GM03348 (cell line): Measurements from ENCODE around the gene USF3.

Source experiments
- DNase-seq: peaks from one replicate; pipeline ENCODE4 v3.0.0; 2012; ENCODE audit warnings: low spot score

USF3 gene, protein sequence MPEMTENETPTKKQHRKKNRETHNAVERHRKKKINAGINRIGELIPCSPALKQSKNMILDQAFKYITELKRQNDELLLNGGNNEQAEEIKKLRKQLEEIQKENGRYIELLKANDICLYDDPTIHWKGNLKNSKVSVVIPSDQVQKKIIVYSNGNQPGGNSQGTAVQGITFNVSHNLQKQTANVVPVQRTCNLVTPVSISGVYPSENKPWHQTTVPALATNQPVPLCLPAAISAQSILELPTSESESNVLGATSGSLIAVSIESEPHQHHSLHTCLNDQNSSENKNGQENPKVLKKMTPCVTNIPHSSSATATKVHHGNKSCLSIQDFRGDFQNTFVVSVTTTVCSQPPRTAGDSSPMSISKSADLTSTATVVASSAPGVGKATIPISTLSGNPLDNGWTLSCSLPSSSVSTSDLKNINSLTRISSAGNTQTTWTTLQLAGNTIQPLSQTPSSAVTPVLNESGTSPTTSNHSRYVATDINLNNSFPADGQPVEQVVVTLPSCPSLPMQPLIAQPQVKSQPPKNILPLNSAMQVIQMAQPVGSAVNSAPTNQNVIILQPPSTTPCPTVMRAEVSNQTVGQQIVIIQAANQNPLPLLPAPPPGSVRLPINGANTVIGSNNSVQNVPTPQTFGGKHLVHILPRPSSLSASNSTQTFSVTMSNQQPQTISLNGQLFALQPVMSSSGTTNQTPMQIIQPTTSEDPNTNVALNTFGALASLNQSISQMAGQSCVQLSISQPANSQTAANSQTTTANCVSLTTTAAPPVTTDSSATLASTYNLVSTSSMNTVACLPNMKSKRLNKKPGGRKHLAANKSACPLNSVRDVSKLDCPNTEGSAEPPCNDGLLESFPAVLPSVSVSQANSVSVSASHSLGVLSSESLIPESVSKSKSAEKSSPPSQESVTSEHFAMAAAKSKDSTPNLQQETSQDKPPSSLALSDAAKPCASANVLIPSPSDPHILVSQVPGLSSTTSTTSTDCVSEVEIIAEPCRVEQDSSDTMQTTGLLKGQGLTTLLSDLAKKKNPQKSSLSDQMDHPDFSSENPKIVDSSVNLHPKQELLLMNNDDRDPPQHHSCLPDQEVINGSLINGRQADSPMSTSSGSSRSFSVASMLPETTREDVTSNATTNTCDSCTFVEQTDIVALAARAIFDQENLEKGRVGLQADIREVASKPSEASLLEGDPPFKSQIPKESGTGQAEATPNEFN (N-terminal part only)

DNA sequence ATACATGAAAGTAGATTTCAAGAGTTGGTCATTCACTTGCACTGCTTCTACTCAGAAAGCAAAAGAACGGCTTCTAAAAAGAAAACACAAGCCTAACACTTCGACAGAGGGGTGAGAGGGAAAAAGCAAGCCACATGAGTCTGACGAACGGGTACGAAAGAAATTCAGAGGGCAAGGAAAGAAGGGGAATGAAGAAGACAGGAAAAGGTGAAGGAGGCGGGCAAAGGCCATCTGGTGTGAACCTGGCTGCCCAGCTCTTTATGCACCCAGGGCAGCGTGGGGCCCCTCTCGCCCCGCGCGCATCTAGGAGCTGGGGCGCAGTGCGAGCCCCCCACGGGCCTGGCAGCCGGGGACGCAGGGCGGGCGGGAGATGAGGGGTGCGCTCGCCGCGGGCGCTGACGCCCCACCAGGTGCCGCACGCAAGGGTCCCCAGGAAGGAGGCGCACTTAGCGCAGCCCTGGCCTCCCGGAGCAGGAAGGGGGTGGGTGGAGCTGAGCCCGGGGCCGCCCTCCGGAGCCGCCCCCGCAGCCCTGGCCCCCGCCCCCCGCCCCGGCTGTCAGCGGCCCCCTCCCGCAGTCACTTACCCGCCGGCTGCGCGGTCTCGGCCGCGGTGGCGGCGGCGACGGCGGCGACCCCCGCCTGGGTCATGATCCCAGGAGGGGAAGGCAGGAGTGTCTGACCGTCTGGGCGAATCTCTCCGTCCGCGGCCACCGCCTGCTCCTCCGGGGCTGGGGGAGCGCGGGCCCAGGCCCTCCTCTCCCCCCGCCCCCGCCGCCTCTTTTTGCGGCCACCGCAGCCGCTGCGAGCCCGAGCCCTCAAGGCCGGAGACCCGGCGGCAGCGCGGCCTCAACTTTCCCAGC is at the start of gene USF3:
Gene USF3 (minus strand): TSS at position 857 of the 860 bp plus-strand sequence. CDS start 21,764 bp downstream, outside the sequence.
- peak; percentile 96 for DNase-seq

DNA sequence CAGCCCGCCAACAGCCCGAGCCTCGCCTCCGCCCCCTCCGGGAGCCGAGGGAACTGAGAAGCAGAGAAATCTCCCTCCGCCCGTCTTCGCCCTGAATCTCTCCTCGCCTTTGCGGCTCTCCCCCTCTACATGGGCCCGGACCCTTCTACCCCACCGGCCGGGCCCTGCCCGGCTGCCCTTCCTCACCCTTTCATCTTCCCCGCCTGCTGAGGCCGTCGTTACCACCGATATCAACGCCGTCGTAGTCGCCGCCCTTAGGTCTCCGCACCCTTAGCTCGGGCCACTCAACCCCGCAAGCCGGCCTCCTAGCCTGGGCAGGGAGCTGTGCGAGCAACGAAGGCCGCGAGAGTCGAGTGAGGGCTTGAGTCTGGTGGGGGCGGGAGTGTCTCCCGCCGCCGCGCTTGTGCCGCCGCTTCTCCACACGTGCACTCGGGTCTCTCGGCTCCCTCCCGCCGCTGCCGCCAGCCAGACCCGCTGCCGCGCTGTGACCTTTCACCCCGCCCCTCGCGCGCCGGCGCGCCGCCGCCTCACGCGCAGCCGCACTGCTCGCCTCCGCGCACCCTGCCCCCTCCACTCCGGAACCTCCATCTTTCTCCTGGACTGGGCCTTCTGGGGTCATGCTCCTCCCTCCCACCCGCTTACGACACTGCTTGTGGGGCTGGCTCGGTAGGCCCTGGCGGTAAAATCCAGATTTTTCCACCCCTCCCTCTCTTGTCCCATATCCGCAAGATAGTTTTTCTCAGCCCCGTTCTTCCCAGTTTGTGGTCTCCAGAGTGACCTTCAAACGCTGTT is 49.5 kb upstream of the USF3 start, which contains the start of gene NAA50:
Gene NAA50 (minus strand): TSS at position 494 of the 792 bp plus-strand sequence. CDS start 300 bp downstream, at position 194.
- peak; percentile 96 for DNase-seq

DNA sequence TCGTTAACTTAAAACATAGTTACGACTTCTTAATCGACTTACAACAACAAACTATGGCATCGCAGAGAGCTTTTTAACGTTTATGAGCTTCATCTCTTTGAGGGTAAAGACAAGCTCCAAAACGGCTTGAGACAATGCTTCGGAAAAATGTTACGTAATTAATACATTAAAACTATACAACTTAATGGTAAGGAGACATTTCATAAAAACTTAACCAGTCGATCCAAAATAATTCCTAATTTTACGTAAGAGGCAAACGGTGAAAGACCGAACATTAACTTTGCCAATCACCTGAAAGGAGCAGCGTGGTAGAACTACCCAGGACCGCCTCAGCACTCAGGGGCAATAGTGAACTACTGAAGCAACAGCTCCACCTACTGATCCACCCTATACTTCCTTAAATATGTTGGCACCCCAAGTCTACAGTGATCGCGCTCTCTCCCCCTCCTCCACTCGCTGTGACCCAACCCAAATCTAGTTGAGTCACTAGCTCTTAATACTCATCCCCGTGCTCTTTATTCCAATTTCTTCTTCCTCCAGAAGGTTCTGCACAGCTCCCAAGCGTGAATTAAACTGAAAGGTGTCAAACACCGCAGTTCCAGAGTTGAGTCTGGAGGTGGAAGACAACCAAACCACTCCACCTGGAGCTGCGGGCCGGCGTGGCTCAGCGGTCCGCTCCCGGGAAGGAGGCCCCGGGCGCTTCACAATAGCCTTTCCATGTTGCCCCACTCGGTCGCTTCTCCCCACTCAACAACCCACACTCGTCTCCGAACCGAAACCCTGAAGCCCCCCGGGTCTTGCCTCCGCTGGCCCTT is 48.7 kb upstream of the USF3 start:
- peak; percentile 90 for DNase-seq

- DNase-seq, result no peak
Measured at GRCh38 chr3:113743006-113743630, 46.7 kb upstream of the USF3 start.

- DNase-seq, result no peak
Measured at GRCh38 chr3:113741620-113742019, 45.2 kb upstream of the USF3 start.

DNA sequence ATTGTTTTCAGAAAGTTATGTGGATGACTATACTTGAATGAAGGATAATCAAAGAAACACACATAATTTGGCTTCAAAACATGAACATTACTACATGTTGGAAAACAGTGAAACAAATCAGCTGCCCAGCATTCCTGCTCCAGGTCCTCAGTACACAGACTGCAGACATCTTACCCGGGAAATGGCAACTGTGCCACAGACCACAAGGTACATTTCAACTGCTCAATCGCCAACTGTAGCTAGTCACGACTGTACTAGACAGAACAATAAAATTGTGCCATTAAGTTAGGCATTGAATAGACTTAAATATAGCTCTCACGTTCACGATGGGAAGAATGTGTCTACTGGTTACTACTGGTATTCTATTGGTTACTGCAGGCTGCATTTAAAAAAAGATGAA is 44.6 kb upstream of the USF3 start:
- DNase-seq, result peak; percentile 5

DNA sequence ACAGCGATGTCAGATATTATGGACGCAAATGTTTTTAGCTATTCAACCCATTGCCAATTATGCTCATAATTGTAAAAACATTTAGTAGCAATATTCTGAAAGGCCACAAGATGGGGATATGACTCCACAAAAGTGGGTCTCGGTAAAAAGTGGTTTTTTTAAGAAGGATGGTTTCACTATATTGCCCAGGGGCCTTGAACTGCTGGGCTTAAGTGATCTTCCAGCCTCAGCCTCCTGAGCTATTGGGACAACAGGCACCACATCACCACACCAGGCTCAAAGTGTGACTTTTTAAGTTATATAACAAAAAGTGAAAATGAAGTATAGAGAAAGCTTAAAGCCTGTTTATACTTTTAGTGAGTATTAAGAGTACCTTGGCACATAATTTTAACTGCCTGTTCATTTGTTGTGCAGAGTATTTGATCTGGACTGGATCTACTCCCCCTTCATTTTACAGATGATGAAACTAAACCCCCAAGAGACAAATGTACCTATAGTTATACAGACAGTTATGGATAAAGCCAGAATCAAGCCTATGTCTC is 40.2 kb upstream of the USF3 start:
- peak; percentile 60 for DNase-seq

DNA sequence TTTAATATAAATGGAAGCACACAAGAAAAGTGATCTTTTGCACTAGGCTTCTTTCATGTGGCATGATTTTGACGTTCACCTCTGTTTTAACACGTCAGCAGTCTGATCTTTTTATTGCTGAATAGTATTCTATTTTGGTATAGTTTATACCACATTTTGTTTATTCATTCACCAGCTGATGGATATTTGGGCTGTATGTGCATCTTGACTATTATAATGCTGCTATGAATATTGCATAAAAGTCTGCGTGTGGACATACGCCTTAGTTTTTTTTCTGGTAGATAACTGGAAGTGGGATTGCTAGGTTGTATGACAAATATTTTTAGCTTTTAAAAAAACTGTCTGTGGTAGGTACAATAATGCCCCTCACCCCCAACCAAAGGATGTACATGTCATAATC is 35.3 kb upstream of the USF3 start:
- DNase-seq, result no peak

GRCh38 chr3:113730550-113730949 is 34.1 kb upstream of the USF3 start:
- DNase-seq, result no peak

DNA sequence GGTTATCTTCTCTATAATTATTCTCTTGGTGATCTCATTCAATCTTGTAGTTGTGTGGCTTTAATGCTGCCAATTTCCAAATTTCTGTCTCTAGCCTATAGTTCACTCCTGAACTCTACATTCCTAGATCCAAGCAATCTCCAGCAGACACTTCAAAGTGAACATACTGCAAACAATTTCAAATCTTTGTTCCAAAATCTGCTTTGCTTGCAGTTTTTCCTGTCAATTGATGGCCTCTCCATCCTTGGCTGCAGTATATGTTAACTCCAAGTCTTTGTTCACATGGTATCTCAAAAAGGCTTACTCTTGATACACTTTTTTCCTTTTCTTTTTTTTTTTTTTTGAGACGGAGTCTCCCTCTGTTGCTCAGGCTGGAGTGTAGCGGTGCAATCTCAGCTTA is 32.2 kb upstream of the USF3 start:
- DNase-seq, result no peak

DNA sequence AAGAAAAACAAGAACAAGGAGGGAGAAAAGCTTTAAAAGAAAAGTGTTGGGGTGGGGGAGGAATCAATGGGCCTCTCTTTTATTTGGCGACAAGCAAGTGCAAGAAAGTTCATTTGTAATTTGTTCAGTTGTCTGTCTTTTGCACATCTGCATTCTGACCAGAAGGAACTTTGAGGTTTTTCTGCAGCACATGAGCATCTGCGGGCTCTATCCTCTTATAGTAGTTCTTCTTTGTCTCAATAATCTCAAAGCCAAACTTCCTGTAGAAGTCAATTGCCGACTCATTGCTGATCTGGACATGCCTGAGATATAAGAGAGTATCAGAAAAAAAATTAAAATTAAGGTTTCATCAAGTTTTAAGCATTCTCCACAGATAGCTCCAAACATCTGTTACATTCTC is 25.2 kb upstream of the USF3 start:
- no peak for DNase-seq

GRCh38 chr3:113719758-113720157 is 23.3 kb upstream of the USF3 start:
- no peak for DNase-seq

DNA sequence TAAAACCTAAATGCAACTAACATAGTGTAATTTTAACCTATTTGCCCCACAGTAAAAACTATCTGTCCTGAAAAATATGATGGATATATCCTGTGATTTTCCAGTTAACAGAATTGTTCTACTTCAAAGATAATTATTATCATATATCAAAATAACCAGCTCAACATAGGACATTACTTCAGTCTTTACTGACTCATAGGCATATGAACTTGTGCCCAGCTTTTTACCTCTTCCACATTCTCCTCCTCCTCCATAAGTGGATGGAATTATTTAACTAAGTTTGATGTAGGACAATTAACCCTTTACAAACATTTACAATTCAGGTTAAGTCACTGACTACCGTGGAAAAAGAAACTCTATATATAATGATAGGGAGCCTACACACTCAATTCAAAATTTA is 22.9 kb upstream of the USF3 start:
- DNase-seq, result no peak

GRCh38 chr3:113717818-113718217 is 21.4 kb upstream of the USF3 start:
- DNase-seq, result no peak

- DNase-seq, result no peak
Measured at GRCh38 chr3:113717308-113717707, 20.9 kb upstream of the USF3 start.

DNA sequence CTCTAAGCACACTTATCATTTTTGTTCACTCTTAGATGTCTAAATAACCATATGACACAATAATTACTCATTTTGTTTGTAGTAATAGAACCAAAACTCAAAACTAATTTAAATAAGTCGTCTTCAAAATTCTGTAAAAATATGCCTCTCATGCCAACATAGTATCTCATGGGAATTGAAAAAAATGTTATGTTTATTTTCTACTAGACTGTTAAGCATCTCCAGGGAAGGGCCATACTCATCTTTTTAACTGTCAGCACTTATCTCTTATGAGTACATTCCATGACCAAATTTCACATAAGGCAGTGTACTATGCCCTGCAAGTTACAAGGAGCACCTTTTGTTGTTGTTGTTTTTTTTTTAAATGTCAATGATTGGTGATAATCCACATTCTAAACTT is 18.3 kb upstream of the USF3 start:
- no peak for DNase-seq

- DNase-seq, result no peak
Measured at GRCh38 chr3:113712129-113712528, 15.7 kb upstream of the USF3 start.

GRCh38 chr3:113707835-113708234 is 11.4 kb upstream of the USF3 start:
- DNase-seq, result no peak

GRCh38 chr3:113698956-113699355 is 2.5 kb upstream of the USF3 start:
- DNase-seq, result peak; percentile 42
